Subcutaneous abdominal adipose tissue (tissue), 5 donors: Measurements from ENCODE around the gene RBM11.

Experiments
- H3K27ac ChIP-seq: one replicate; pipeline ENCODE4 v1.7.0; 2013; ENCODE audit warnings: low read depth, mild to moderate bottlenecking, inconsistent platforms, low read length, moderate library complexity
- H3K27me3 ChIP-seq, 5 donors: one replicate each; pipeline ENCODE4 v1.7.0; 2013; ENCODE audit warnings: low read length in 5 of 5, inconsistent platforms in 1 of 5; ENCODE audit not compliant: control insufficient read depth in 5 of 5, insufficient read depth in 4 of 5
- H3K36me3 ChIP-seq, 5 donors: one replicate each; pipeline ENCODE4 v1.7.0; 2013; ENCODE audit warnings: low read length in 5 of 5; ENCODE audit not compliant: control insufficient read depth in 5 of 5, insufficient read depth in 5 of 5
- H3K4me1 ChIP-seq, 5 donors: one replicate each; pipeline ENCODE4 v1.7.0; 2013; ENCODE audit warnings: low read length in 5 of 5, mild to moderate bottlenecking in 3 of 5, moderate library complexity in 1 of 5; ENCODE audit not compliant: control insufficient read depth in 5 of 5, insufficient read depth in 5 of 5
- H3K4me3 ChIP-seq, 5 donors: one replicate each; pipeline ENCODE4 v1.7.0; 2013; ENCODE audit warnings: low read length in 5 of 5, low read depth in 1 of 5
- H3K9ac ChIP-seq, 5 donors: one replicate each; pipeline ENCODE4 v1.7.0; 2013; ENCODE audit warnings: low read length in 5 of 5, mild to moderate bottlenecking in 4 of 5, moderate library complexity in 3 of 5
- H3K9me3 ChIP-seq, 5 donors: one replicate each; pipeline ENCODE4 v1.7.0; 2013; ENCODE audit warnings: low read length in 5 of 5; ENCODE audit not compliant: control insufficient read depth in 5 of 5
- donor health status: healthy.
- donor health status: healthy.
- donor health status: healthy.
- donor health status: healthy.
- donor health status: healthy.

RBM11 gene

GRCh38 chr21:14267076-14267475, 51.1 kb downstream of the RBM11 start:
- Histone ChIP-seq H3K27ac (no peak overlapping the region), H3K9ac (no peak overlapping the region), H3K9me3 (no peaks in the 10 kb centered on the region), H3K27me3 (peaks cover 0 to 2% (median 0%) of the 10 kb centered on the region in 5 donors), H3K4me1 (no peaks in the 10 kb centered on the region), H3K36me3 (no peaks in the 10 kb centered on the region), H3K4me3 (no peak overlapping the region)

GRCh38 chr21:14270631-14271030, 54.7 kb downstream of the RBM11 start:
- Histone ChIP-seq H3K27me3 (peaks cover 0 to 9% (median 5%) of the 10 kb centered on the region in 5 donors), H3K4me1 (peaks cover 0 to 8% (median 8%) of the 10 kb centered on the region in 5 donors), H3K36me3 (no peaks in the 10 kb centered on the region), H3K9me3 (no peaks in the 10 kb centered on the region), H3K4me3 (no peak overlapping the region), H3K27ac (no peak overlapping the region), H3K9ac (no peak overlapping the region)

DNA sequence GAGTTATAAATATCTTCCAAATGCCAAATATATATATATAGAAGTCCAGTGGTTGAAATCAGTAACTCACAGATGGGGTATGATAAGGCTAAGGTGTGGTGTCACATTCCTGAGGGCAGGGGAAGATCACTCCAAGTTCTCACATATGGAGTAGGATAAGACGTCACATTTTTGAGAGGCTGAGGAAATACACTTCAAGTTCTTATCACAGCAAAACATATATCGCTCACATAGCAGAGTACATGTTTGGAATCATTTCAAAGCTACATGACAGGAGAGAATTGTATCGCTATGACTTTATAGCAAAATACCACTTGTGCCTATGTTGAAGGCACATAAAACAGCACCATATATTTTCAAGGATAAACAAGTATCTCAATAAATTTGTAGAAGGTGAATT, 55.1 kb downstream of the RBM11 start:
- Histone ChIP-seq H3K9me3 (no peaks in the 10 kb centered on the region), H3K4me3 (no peak overlapping the region), H3K27ac (no peak overlapping the region), H3K36me3 (no peaks in the 10 kb centered on the region), H3K9ac (no peak overlapping the region), H3K4me1 (peaks cover 0 to 8% (median 8%) of the 10 kb centered on the region in 5 donors), H3K27me3 (peaks cover 0 to 9% (median 5%) of the 10 kb centered on the region in 5 donors)

DNA sequence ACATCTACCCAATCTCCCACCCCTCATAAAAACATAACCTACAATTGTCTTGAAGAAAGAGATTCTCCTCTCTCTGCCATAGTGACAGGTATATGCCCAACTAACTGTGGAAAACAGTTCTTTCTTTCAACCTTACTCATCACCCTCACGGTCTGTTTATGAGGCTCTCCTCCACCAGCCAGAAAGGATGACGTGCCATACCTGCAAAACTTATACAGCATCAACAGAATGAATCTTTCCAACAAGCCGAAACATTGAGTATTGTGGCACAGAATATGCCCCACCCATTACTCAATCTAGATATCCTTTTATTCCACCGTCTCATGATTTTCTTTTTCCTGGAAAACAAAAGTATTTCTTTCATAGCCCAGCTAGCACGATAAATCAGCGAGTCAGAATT, 55.7 kb downstream of the RBM11 start:
- H3K27ac ChIP-seq: no peak overlapping the region
- H3K36me3 ChIP-seq: no peaks in the 10 kb centered on the region
- H3K4me3 ChIP-seq: no peak overlapping the region
- no peak overlapping the region for H3K9ac ChIP-seq
- peaks cover 0 to 9% (median 5%) of the 10 kb centered on the region in 5 donors for H3K27me3 ChIP-seq
- H3K4me1 ChIP-seq: peaks cover 0 to 8% (median 8%) of the 10 kb centered on the region in 5 donors
- H3K9me3 ChIP-seq: no peaks in the 10 kb centered on the region

GRCh38 chr21:14273736-14274538, 58.0 kb downstream of the RBM11 start:
- peak overlapping the region in 1 of 5 donors; percentile 45 for H3K9ac ChIP-seq
- peaks cover 0 to 8% (median 8%) of the 10 kb centered on the region in 5 donors for H3K4me1 ChIP-seq
- H3K27ac ChIP-seq: no peak overlapping the region
- H3K9me3 ChIP-seq: no peaks in the 10 kb centered on the region
- H3K4me3 ChIP-seq: peak overlapping the region; percentile 22 to 71 (median 55)
- H3K27me3 ChIP-seq: peaks cover 0 to 9% (median 5%) of the 10 kb centered on the region in 5 donors
- H3K36me3 ChIP-seq: no peaks in the 10 kb centered on the region

- Histone ChIP-seq H3K4me1 (peaks cover 0 to 8% (median 8%) of the 10 kb centered on the region in 5 donors), H3K36me3 (no peaks in the 10 kb centered on the region), H3K9me3 (no peaks in the 10 kb centered on the region), H3K27me3 (peaks cover 0 to 9% (median 7%) of the 10 kb centered on the region in 5 donors), H3K4me3 (no peak overlapping the region), H3K27ac (no peak overlapping the region), H3K9ac (no peak overlapping the region)
Measured at GRCh38 chr21:14275702-14276205, 59.8 kb downstream of the RBM11 start.
